SKM-1 treated with dmso at 0.1 percent for 144 hours (cell line): Measurements from ENCODE around the gene FUT1.

ENCODE experiments used
- DNase-seq: peaks from one replicate; lab custom pipeline; 2025; ENCODE audit not compliant: unreplicated experiment; lab: John Stamatoyannopoulos, UW

The FUT1 gene

DNA sequence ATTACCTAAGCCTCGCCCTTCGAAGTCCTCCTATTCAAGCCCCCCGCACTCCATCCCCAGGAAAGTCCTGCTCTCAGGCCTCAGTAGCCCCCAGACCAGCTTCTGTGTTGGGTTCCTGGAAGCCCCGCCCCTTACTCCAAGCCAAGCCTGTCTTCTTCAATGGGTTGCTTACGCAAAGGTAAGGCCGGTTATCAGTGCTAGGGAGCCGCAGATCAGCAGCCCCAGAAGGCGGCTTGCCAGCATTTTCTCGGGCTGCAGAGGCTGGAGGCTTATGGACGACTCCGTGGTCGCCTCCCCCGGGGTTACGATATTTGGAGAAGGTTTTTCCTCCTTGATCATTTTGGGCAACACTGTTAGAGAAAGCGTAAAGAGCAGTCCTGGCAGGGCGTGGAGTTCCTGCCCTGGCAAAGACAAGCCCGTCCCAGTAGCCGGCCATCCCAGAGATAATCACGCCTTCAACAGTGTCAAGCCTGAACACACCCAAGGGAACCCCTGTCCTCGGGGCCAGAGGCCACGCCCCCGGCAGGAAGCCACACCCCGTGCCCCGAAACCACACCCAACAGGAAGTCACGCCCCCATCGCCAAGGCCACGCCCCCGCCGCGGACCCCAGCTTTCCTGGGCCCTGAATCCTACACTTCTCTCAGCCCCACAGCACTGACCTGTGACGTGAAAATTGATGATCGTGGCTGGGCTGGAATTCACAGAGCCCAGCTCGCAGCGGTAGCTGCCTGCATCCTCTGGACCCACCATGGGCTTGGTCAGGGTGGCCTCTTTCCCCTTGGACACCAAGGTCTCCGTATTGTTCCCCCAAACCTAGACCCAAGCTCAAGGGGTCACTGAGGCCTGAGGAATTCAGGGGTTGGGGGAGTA lies 11.1 kb downstream of the FUT1 start:
- no peak for DNase-seq

- DNase-seq: no peak
Observed at GRCh38 chr19:48740164-48740972, 12.1 kb downstream of the FUT1 start, which contains the start of gene RASIP1. Gene RASIP1 (minus strand): TSS chr19:48740610. CDS start chr19:48740282, 328 bp downstream.

- DNase-seq: no peak
Observed at GRCh38 chr19:48739404-48740163, 12.9 kb downstream of the FUT1 start.

DNA sequence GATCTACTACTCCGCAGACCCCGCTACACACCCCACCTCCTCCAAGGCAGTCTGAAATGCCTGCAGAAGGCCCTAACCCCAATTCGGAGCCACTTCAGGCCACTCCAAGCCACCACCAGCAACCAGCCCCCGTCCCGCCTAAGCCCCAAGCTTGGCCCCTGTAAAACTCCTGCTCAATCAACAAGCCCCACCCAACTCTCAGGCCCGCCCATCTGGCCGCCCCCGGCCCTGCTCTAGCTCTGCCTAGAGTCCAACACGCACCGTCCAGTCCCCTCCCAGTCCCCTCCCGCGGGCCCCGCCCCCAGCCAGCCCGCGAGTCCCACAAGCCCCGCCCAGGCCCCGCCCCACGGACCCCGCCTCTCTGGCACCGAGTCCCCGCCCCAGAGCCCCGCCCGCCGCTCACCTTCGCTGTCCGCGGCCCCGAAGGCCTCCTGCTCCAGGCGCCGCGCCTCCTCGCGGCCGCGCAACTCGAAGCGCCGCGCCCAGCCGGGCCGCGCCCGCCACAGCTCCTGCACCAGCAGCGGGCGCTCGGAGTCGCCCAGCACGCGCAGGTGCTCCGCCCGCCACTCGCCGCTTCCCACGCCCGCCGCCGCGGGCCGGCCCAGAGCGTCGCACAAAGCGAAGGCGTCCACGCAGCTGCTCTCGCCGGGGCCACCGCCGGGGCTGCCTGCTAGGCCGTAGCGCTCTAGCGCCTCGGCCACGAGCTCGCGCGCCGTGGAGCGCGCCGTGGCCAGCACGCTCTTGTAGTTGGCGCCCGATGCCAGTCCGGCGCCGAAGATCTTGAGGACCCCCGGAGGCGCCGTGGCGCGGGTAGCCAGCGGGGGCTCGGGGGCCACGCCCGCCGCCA lies 13.7 kb downstream of the FUT1 start:
- peak; percentile 53 for DNase-seq

DNA sequence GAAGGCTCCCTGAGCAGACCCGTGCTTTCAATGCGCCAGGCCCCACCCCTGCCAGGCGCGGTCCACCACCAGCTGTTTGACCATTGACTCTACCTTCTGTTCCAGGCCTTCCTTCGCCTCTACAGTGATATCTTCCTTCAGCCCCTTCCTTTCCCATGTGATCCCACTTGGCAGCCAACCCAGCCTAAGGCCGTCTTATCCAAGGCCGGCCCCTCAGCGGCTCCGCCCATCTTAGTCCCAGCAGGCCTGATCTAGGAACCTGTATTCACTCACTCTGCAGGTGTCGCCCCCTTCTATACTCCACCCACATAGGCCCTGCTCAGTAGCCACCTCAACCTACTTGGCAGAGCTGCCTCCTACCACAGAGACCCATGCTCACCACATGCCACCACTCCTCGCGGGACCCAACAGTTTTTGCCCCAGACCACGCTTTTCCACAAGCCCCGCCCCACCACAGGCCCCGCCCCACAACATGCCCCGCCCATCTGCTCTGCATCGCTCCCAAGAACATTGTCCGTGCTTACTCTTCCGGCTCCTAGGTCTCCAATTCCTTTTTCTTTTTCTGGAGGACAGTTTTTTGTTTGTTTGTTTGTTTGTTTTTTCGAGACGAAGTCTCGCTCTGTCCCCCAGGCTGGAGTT lies 15.0 kb downstream of the FUT1 start:
- no peak for DNase-seq

GRCh38 chr19:48735031-48735615 lies 17.3 kb downstream of the FUT1 start:
- DNase-seq: no peak

DNA sequence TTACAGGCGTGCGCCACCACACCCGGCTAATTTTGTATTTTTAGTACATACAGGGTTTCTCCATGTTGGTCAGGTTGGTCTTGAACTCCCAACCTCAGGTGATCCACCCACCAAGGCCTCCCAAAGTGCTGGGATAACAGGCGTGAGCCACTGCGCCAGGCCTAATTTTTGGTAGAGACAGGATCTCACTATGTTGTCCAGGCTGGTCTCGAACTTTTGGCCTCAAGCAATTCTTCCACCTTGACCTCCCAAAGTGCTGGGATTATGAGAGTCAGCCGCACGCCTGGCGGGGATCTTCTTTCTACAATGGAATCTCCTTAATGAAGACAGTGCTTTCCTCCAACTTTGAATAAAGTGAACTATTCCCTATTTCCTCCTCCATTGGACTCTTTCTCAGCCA lies 17.8 kb downstream of the FUT1 start:
- DNase-seq: no peak

GRCh38 chr19:48731452-48731851 lies 21.0 kb downstream of the FUT1 start:
- DNase-seq: no peak

DNA sequence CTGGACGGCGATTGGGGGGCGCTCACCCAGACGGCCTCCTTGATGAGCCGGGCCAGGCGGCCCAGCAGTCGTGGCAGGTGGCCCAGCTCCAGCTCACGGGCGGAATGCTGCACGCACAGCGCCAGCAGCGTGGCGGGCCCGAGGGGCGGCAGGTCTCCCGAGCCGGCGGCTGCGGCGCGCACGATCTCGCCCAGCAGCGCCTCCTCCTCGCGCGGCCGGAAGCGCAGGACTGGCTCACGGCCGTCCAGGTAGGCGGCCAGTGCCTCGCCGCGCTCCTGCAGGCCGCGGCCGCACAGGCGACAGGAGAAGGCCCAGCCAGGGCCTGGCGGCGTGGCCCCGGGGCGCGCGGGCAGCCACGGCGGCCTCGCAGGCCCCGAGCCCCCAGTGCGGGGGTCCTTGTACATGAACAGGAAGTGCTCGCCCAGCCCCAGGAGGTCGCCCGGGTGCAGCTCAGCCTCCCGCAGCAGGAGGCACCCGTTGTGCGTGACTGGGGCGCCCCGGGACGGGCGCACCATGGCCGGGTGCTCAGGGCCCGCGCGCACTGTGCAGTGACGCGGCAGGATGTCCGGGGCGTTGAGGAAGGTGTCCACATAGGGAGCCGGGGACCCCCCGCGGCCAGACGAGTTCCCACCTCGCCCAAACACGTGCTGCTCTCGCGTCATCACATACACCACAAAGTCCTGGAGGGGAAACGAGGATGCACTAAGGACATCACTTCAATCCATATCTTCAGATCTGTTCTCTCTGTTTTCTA lies 23.4 kb downstream of the FUT1 start:
- DNase-seq: no peak

- peak; percentile 58 for DNase-seq
Observed at GRCh38 chr19:48726556-48726955, 25.9 kb downstream of the FUT1 start.

- DNase-seq: peak; percentile 67
Observed at GRCh38 chr19:48724796-48725753, 27.4 kb downstream of the FUT1 start.

GRCh38 chr19:48722196-48722708 lies 30.2 kb downstream of the FUT1 start:
- DNase-seq: no peak

DNA sequence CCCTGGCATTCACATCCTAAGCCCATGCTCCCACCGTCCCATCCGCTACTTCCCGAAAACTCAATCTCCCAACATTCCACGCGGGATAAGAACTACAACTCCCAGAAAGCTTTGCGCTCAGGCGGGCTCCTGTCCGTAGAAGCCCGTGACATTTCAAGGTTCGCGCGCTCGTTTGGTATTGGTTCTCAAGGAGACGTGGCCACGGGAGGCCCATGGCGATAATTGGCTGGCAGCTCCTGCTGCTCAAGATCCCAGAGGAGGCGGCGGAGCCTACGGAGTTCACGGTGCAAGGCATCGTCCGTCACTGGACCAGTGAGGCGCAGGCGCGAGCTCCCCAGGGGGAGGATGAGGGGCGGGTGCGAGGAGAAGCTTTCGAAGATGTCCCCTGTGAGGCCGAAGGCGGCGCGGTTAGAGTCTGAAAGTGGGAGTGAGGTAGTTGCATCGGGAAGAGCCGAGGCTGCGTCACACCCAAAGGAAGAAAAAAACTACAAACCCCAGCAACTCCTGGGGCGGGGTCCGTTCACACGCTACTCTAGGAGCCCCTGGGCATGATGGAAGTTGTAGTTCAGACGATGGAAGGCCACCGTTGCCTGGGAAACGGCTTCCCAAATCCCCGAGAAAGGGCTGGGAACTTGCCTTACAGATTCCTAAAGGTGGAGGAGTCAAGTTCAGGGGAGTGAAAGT lies 31.7 kb downstream of the FUT1 start:
- DNase-seq: peak; percentile 70

DNA sequence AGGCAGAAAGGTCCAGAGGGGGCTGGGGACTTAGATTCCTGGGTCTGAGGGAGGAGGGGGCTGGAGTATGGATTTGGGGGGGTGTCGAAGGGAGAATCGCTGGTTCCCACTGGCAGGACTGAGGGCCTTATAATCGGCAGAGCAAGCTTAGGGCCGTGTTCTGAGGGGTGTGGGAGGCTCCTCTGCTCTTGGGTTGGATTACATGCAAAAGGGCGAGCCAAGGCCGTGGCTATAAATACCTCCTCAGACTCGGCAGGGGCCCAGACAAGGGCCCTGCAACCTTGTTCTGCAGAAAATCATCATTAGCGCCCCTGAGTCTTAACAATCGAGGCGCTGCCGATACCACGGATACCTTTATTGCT lies 32.2 kb downstream of the FUT1 start:
- no peak for DNase-seq

- DNase-seq: no peak
Observed at GRCh38 chr19:48719263-48720171, 32.9 kb downstream of the FUT1 start, which contains the start of gene MAMSTR. Gene MAMSTR (minus strand): TSS chr19:48719725. CDS start chr19:48719031, 694 bp downstream.

GRCh38 chr19:48718711-48719231 lies 33.7 kb downstream of the FUT1 start:
- no peak for DNase-seq
